ENCODE results near the gene POLG. TPM values are rescaled to one million over a fixed set of nuclear protein-coding genes. Genes with fewer than 3 reads are reported as not detected.

Gene POLG
- total RNA-seq, 1 experiment from 2014 or later, result 60.3 TPM

DNA sequence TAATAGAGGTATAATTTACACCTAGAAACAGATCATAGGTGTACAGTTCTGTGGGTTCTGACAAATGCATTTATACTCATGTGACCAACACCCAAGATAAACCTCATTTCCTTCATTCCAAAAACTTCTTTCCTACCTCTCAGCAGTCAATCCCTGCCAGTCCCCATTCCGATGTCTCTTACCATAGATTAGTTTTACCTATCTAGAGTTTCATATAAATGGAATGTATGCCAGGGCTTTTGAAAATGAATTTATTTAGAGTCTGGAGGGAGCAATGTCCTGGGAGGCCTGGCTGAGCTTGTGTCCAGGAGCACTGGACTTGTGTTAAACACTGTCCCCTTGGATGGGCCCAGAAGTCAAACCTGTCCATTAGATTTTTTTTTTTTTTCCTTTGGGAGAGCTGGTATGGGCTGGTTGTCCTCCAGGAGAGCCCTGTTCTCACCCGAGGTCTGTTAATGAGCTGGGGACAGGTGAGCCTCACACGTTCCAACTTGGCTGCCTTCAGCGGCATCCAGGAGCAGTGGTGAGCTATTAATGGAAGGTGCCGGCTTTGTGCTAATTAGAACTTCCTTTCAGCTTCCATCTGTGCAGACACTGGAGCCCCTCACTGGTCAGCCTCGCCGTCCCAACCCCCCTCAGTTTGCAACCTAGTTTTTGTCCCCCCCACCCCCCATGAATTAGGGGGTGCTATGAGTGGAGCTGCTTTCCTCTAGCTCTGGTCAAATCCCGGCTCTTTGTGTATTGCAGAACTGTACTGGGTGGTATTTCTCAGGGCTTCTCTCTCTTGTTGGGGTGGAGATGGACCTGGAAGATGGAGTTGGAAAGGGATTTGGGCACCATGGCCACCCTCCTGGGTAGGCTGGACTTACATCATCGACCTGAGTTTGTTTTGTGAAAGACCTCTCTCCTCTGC is 40.7 kb upstream of the POLG start:
- Histone ChIP-seq H2BK20ac (ENCODE audit: low read depth, low read length, poor library complexity, severe bottlenecking) (no peak overlapping the region), H3K4me1 (ENCODE audit: insufficient read depth, low read length) (no peaks in the 10 kb centered on the region; the same call in 1 of the 2 replicates), H3K27me3 (ENCODE audit: insufficient read depth, low read length) (peaks cover 96% of the 10 kb centered on the region), H3K23ac (ENCODE audit: insufficient read length, low read depth, low read length) (no peak overlapping the region), H3K56ac (ENCODE audit: insufficient read length, low read depth, low read length) (no peak overlapping the region), H2AFZ (ENCODE audit: low read length) (no peak overlapping the region), H4K20me1 (ENCODE audit: control insufficient read depth, insufficient read depth, insufficient read length) (no peaks in the 10 kb centered on the region), H2BK120ac (ENCODE audit: low read depth, low read length, poor library complexity, severe bottlenecking) (no peak overlapping the region), H2BK5ac (ENCODE audit: insufficient read length, low read length) (no peak overlapping the region), H2AK5ac (ENCODE audit: insufficient read length, low read length) (no peak overlapping the region), H3K4ac (ENCODE audit: low read depth, low read length) (no peak overlapping the region), H2BK15ac (ENCODE audit: low read depth, low read length) (no peak overlapping the region), H3K18ac (ENCODE audit: insufficient read length, low read depth, low read length) (no peak overlapping the region), H3K9me3 (ENCODE audit: control insufficient read depth, low read depth, low read length) (no peaks in the 10 kb centered on the region), H4K8ac (replicated peaks; ENCODE audit: insufficient read length, low read depth, low read length) (no peak overlapping the region), H3K9ac (ENCODE audit: extremely low read depth, insufficient read length, low read length) (no peak overlapping the region), H2BK12ac (ENCODE audit: insufficient read length, low read depth, low read length) (no peak overlapping the region), H4K5ac (ENCODE audit: insufficient read length, low read depth, low read length) (no peak overlapping the region), H3K14ac (ENCODE audit: insufficient read depth, low read length) (no peak overlapping the region), H4K91ac (ENCODE audit: insufficient read length, low read depth, low read length) (no peak overlapping the region), H3K79me1 (ENCODE audit: insufficient read depth, low read depth, low read length, poor library complexity, severe bottlenecking) (no peaks in the 10 kb centered on the region), H3K27ac (ENCODE audit: insufficient read length, low read depth, low read length) (no peak overlapping the region), H3K79me2 (ENCODE audit: insufficient read depth, low read length) (no peaks in the 10 kb centered on the region), H3K4me2 (ENCODE audit: insufficient read depth, insufficient read length, low read length) (no peak overlapping the region), H3T11ph (ENCODE audit: low read length) (no peak overlapping the region), H3K23me2 (ENCODE audit: insufficient read length, low read depth, low read length, poor library complexity, severe bottlenecking) (no peaks in the 10 kb centered on the region)
- peak; percentile 43 for DNase-seq
- TF ChIP-seq, protein P1, sequence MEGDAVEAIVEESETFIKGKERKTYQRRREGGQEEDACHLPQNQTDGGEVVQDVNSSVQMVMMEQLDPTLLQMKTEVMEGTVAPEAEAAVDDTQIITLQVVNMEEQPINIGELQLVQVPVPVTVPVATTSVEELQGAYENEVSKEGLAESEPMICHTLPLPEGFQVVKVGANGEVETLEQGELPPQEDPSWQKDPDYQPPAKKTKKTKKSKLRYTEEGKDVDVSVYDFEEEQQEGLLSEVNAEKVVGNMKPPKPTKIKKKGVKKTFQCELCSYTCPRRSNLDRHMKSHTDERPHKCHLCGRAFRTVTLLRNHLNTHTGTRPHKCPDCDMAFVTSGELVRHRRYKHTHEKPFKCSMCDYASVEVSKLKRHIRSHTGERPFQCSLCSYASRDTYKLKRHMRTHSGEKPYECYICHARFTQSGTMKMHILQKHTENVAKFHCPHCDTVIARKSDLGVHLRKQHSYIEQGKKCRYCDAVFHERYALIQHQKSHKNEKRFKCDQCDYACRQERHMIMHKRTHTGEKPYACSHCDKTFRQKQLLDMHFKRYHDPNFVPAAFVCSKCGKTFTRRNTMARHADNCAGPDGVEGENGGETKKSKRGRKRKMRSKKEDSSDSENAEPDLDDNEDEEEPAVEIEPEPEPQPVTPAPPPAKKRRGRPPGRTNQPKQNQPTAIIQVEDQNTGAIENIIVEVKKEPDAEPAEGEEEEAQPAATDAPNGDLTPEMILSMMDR (conservative IDR thresholded peaks at IDR 0.05), result no peak
- Mint-ChIP-seq H3K27ac (no peak overlapping the region), H3K4me1 (peaks cover 31 to 62% of the 10 kb centered on the region in 2 experiments), H3K27me3 (ENCODE audit: low read depth) (peaks cover 98% of the 10 kb centered on the region), H3K9me3 (peaks cover 3% of the 10 kb centered on the region in 2 experiments; a peak in 2 of 5 replicates), H3K4me3 (no peak overlapping the region), H3K36me3 (ENCODE audit: insufficient read depth in 1 of 3, low read depth in 3 of 3) (no peaks in the 10 kb centered on the region)
- WGBS (ENCODE audit: extremely low coverage, insufficient read length, low lambda C conversion rate), result no CpG with 5 or more reads among the region's 9 CpGs
